Measurements from ENCODE around the gene PARPBP. TPM values are rescaled to one million over a fixed set of nuclear protein-coding genes. Genes with fewer than 3 reads are reported as not detected.
"Not testable (repeated sequence)": the region's sequence is repeated elsewhere in the genome, so short reads cannot be mapped to it uniquely, and the experiment has no call there.

Gene PARPBP
- total RNA-seq, 6 experiments from 2014 or later: 8.6 to 13.6 (median 12.6) TPM

DNA sequence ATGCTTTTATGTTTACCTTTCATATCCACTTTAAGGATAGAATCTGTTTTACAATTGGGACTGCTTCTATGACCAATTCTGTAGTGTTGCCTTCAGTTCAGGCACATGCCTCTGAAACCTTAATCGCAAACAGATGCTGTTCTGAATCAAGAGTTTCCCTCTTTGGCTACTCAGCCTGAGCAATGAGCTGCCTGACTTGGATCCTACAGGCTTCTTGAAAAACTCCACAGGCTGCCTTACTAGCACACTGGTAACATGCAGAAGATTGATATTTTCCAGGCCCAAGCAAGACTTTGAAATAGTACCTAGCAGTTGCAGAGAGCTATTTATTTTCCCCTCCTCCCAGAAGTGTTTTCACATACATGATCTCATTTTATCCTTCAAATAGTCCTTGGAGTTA is 112.5 kb downstream of the PARPBP start:
- H3K9me3 Mint-ChIP-seq: no peaks in the 10 kb centered on the region
- TF ChIP-seq, protein P1, sequence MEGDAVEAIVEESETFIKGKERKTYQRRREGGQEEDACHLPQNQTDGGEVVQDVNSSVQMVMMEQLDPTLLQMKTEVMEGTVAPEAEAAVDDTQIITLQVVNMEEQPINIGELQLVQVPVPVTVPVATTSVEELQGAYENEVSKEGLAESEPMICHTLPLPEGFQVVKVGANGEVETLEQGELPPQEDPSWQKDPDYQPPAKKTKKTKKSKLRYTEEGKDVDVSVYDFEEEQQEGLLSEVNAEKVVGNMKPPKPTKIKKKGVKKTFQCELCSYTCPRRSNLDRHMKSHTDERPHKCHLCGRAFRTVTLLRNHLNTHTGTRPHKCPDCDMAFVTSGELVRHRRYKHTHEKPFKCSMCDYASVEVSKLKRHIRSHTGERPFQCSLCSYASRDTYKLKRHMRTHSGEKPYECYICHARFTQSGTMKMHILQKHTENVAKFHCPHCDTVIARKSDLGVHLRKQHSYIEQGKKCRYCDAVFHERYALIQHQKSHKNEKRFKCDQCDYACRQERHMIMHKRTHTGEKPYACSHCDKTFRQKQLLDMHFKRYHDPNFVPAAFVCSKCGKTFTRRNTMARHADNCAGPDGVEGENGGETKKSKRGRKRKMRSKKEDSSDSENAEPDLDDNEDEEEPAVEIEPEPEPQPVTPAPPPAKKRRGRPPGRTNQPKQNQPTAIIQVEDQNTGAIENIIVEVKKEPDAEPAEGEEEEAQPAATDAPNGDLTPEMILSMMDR (IDR thresholded peaks at IDR 0.05): no peak
- H3K4me3 Mint-ChIP-seq: no peak overlapping the region
- no peaks in the 10 kb centered on the region for H3K4me1 Mint-ChIP-seq (ENCODE audit: low read depth)
- DNase-seq: peak; percentile 11
- no peaks in the 10 kb centered on the region for H3K36me3 Mint-ChIP-seq (ENCODE audit: low read depth)
- no peak overlapping the region for H3K27ac Mint-ChIP-seq
- H3K27me3 Mint-ChIP-seq (ENCODE audit: insufficient read depth): no peaks in the 10 kb centered on the region; the same call in 1 of the 2 replicates

DNA sequence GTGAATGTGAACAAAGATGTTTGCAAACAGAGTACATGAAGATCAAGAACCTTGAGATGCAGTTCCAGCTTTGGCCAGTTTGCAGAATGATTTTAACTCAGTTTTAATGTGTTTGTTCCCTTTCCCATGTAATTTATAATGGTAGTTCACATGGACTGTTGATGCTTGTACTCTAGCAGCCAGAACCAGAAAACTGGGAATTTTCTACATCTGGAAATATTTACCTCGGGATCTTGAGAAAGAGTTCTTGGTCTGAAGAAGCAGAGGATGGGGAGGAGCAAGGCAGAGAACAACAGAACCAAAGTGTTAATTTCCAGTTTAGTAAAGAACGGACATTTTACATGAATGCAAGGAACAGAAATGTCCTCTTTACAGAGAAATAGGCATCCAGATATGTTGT is 114.6 kb downstream of the PARPBP start:
- Mint-ChIP-seq H3K27me3 (ENCODE audit: insufficient read depth) (no peaks in the 10 kb centered on the region; the same call in 1 of the 2 replicates), H3K36me3 (ENCODE audit: low read depth) (no peaks in the 10 kb centered on the region), H3K4me3 (no peak overlapping the region), H3K4me1 (ENCODE audit: low read depth) (no peaks in the 10 kb centered on the region), H3K27ac (no peak overlapping the region), H3K9me3 (no peaks in the 10 kb centered on the region)
- TF ChIP-seq, protein P1 (IDR thresholded peaks at IDR 0.05): no peak
- DNase-seq: no peak

DNA sequence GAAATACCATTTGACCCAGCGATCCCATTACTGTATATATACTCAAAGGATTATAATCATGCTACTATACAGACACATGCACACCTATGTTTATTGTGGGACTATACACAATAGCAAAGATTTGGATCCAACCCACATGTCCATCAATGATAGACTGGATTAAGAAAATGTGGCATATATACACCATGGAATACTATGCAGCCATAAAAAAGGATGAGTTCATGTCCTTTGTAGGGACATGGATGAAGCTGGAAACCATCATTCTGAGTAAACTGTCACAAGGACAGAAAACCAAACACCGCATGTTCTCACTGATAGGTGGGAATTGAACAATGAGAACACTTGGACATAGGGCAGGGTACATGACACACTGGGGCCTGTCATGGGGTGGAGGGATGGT is 120.9 kb downstream of the PARPBP start:
- H3K27ac Mint-ChIP-seq; H3K27me3 Mint-ChIP-seq (ENCODE audit: insufficient read depth); DNase-seq; H3K36me3 Mint-ChIP-seq (ENCODE audit: low read depth); H3K4me3 Mint-ChIP-seq; H3K9me3 Mint-ChIP-seq; H3K4me1 Mint-ChIP-seq (ENCODE audit: low read depth): not testable (repeated sequence)

Other genes with a start within 250 kb of the PARPBP start
- 100 to 1,000 TPM; 109 to 136 (median 122) TPM for gene DRAM1, start 242.6 kb upstream of the PARPBP start, total RNA-seq (2021; fragmentation: NEBNext Ultra II Directional; extraction: Animal tissue kit (Norgen Biotek cat#: 25700))
- 10 to 100 TPM; 49.2 to 61.0 (median 54.8) TPM for gene WASHC3, start 58.2 kb upstream of the PARPBP start, total RNA-seq (2021; fragmentation: NEBNext Ultra II Directional; extraction: Animal tissue kit (Norgen Biotek cat#: 25700))
- 10 to 100 TPM; 36.0 to 53.9 (median 47.8) TPM for gene NUP37, start 69 bp upstream of the PARPBP start, total RNA-seq (2021; fragmentation: NEBNext Ultra II Directional; extraction: Animal tissue kit (Norgen Biotek cat#: 25700))
- not detected for gene PMCH, start 77.7 kb downstream of the PARPBP start, total RNA-seq (2021; fragmentation: NEBNext Ultra II Directional; extraction: Animal tissue kit (Norgen Biotek cat#: 25700))